IMR-90 (cell line): ENCODE results near the gene DIP2B. TPM values are rescaled to one million over a fixed set of nuclear protein-coding genes. Genes with fewer than 3 reads are reported as not detected.

Experiments
- ATAC-seq: fragments of 200-7000 bp; cut with Tn5 transposase; 2 replicates; pipeline ENCODE4 v1.9.1; 2020; ENCODE audit warnings: low read depth, mild to moderate bottlenecking, moderate library complexity
- BruUV-seq: library from RNA; stranded (reverse); fragments of 400-500 nt; replicated peaks from 2 replicates; lab custom pipeline; 2021; lab: Mats Ljungman, UMichigan
- CTCF ChIA-PET: fragments of 300-600 bp; formaldehyde crosslinking; extraction: SDS; loops from one replicate; lab custom pipeline; 2021; ENCODE audit warnings: antibody characterized with exemption; lab: Yijun Ruan, JAX
- POLR2A ChIA-PET: fragments of 300-600 bp; sonication (Branson Sonifier 250); formaldehyde crosslinking; loops from one replicate; lab custom pipeline; 2022; ENCODE audit warnings: antibody characterized with exemption; ENCODE audit not compliant: unreplicated experiment; lab: Charles Lee
- DNase-seq: peaks from one replicate; pipeline ENCODE4 v3.0.0; 2013
- H2AFZ ChIP-seq: replicated peaks from 2 replicates; pipeline ENCODE3; 2013; ENCODE audit warnings: low read length, mild to moderate bottlenecking; ENCODE audit not compliant: poor library complexity
- H2AK5ac ChIP-seq: 2 replicates; pipeline ENCODE4 v1.6.1; 2013; ENCODE audit warnings: low read depth, low read length, inconsistent platforms
- H2AK9ac ChIP-seq: replicated peaks from 2 replicates; pipeline ENCODE3; 2013; ENCODE audit warnings: mild to moderate bottlenecking, low read depth, low read length, moderate library complexity; ENCODE audit not compliant: poor library complexity
- H2BK120ac ChIP-seq: 2 replicates; pipeline ENCODE4 v1.6.1; 2013; ENCODE audit warnings: low read depth, low read length, inconsistent platforms
- H2BK15ac ChIP-seq: 3 replicates; pipeline ENCODE4 v1.6.1; 2013; ENCODE audit warnings: low read depth, low read length, inconsistent platforms
- H2BK20ac ChIP-seq: 2 replicates; pipeline ENCODE4 v1.6.1; 2013; ENCODE audit warnings: low read depth, mild to moderate bottlenecking, inconsistent platforms, low read length, moderate library complexity
- H2BK5ac ChIP-seq: 2 replicates; pipeline ENCODE4 v1.6.1; 2013; ENCODE audit warnings: mild to moderate bottlenecking, low read depth, low read length, inconsistent platforms; ENCODE audit not compliant: poor library complexity, severe bottlenecking
- H3K14ac ChIP-seq: replicated peaks from 2 replicates; pipeline ENCODE4 v1.6.1; 2013; ENCODE audit warnings: low read depth, low read length, inconsistent platforms
- H3K18ac ChIP-seq: 2 replicates; pipeline ENCODE4 v1.6.1; 2013; ENCODE audit warnings: low read depth, low read length, control low read depth
- H3K23ac ChIP-seq: 2 replicates; pipeline ENCODE4 v1.6.1; 2013; ENCODE audit warnings: low read depth, low read length, inconsistent platforms
- H3K27ac ChIP-seq: 2 replicates; pipeline ENCODE4 v1.5.1; 2013; ENCODE audit warnings: mild to moderate bottlenecking, control low read depth, low read length; ENCODE audit not compliant: insufficient read depth
- H3K27me3 ChIP-seq: 2 replicates; pipeline ENCODE4 v1.6.1; 2013; ENCODE audit warnings: low read length; ENCODE audit not compliant: control insufficient read depth, insufficient read depth
- H3K36me3 ChIP-seq: 2 replicates; pipeline ENCODE4 v1.6.1; 2013; ENCODE audit warnings: low read length, mixed read lengths; ENCODE audit not compliant: control insufficient read depth, insufficient read depth
- H3K4ac ChIP-seq: 2 replicates; pipeline ENCODE4 v1.6.1; 2013; ENCODE audit warnings: low read depth, low read length, inconsistent platforms
- H3K4me1 ChIP-seq: 2 replicates; pipeline ENCODE4 v1.6.1; 2013; ENCODE audit warnings: low read length, mixed read lengths; ENCODE audit not compliant: control insufficient read depth, insufficient read depth
- H3K4me2 ChIP-seq: 2 replicates; pipeline ENCODE4 v1.6.1; 2013; ENCODE audit warnings: low read depth, mild to moderate bottlenecking, control low read depth, low read length, moderate library complexity
- H3K4me3 ChIP-seq: 2 replicates; pipeline ENCODE4 v1.5.1; 2013; ENCODE audit warnings: low read depth, mild to moderate bottlenecking, control low read depth, low read length, moderate library complexity; ENCODE audit not compliant: insufficient read depth
- H3K56ac ChIP-seq: 2 replicates; pipeline ENCODE4 v1.6.1; 2013; ENCODE audit warnings: low read length, inconsistent platforms; ENCODE audit not compliant: insufficient read depth; ENCODE audit errors: extremely low read depth
- H3K79me1 ChIP-seq, 2 experiments: 2 replicates each; pipeline ENCODE4 v1.6.1; 2013; ENCODE audit warnings: low read length in 2 of 2, inconsistent platforms in 1 of 2, low read depth in 1 of 2
- H3K9ac ChIP-seq: 2 replicates; pipeline ENCODE4 v1.6.1; 2013; ENCODE audit warnings: low read depth, low read length, control low read depth
- H3K9me1 ChIP-seq: 2 replicates; pipeline ENCODE4 v1.6.1; 2013; ENCODE audit warnings: low read length, inconsistent platforms; ENCODE audit not compliant: insufficient read depth
- H3K9me3 ChIP-seq: 2 replicates; pipeline ENCODE4 v1.6.1; 2013; ENCODE audit warnings: low read length; ENCODE audit not compliant: control insufficient read depth, insufficient read depth
- H4K20me1 ChIP-seq: 2 replicates; pipeline ENCODE4 v1.6.1; 2013; ENCODE audit warnings: low read length, inconsistent platforms; ENCODE audit not compliant: insufficient read depth
- H4K5ac ChIP-seq: 2 replicates; pipeline ENCODE4 v1.6.1; 2013; ENCODE audit warnings: mild to moderate bottlenecking, low read depth, low read length, control low read depth
- H4K8ac ChIP-seq, 2 experiments: 2 replicates each; pipeline ENCODE4 v1.6.1; 2013; ENCODE audit warnings: low read depth in 2 of 2, low read length in 2 of 2, control low read depth in 1 of 2, inconsistent platforms in 1 of 2
- H4K91ac ChIP-seq: 2 replicates; pipeline ENCODE4 v1.6.1; 2013; ENCODE audit warnings: low read depth, low read length, inconsistent platforms; ENCODE audit not compliant: insufficient read depth
- BHLHE40 ChIP-seq: fragments of 150-350 bp; IDR thresholded peaks from 2 replicates; pipeline ENCODE4 v1.6.1; 2016; ENCODE audit warnings: mild to moderate bottlenecking, low read depth, low read length
- CEBPB ChIP-seq: IDR thresholded peaks from 2 replicates; pipeline ENCODE4 v1.6.1; 2012; ENCODE audit warnings: low read depth, low read length, improper control_type of control experiment
- ELK1 ChIP-seq: fragments of 150-350 bp; IDR thresholded peaks from 2 replicates; pipeline ENCODE4 v1.6.1; 2016; ENCODE audit warnings: low read depth, mild to moderate bottlenecking, low read length, moderate library complexity, borderline replicate concordance
- FOS ChIP-seq: fragments of 150-350 bp; IDR thresholded peaks from 2 replicates; pipeline ENCODE4 v1.6.1; 2016; ENCODE audit warnings: low read depth, low read length
- MAFK ChIP-seq: IDR thresholded peaks from 2 replicates; pipeline ENCODE4 v1.6.1; 2012; ENCODE audit warnings: low read depth, low read length, improper control_type of control experiment
- MAZ ChIP-seq: IDR thresholded peaks from 2 replicates; pipeline ENCODE4 v1.6.1; 2012; ENCODE audit warnings: low read depth, mild to moderate bottlenecking, low read length, improper control_type of control experiment, moderate library complexity, borderline replicate concordance
- MXI1 ChIP-seq: IDR thresholded peaks from 2 replicates; pipeline ENCODE4 v1.6.1; 2012; ENCODE audit warnings: low read depth, mild to moderate bottlenecking, low read length, moderate library complexity, borderline replicate concordance
- NFE2L2 ChIP-seq: fragments of 150-350 bp; IDR thresholded peaks from 2 replicates; pipeline ENCODE4 v1.6.1; 2016; ENCODE audit warnings: low read depth, mild to moderate bottlenecking, low read length
- POLR2A ChIP-seq: IDR thresholded peaks from 2 replicates; pipeline ENCODE4 v1.6.1; 2012; ENCODE audit warnings: mild to moderate bottlenecking, low read depth, low read length
- RCOR1 ChIP-seq: IDR thresholded peaks from 2 replicates; pipeline ENCODE4 v1.6.1; 2012; ENCODE audit warnings: mild to moderate bottlenecking, low read length, improper control_type of control experiment; ENCODE audit not compliant: insufficient replicate concordance
- RFX5 ChIP-seq: IDR thresholded peaks from 2 replicates; pipeline ENCODE4 v1.8.0; 2012; ENCODE audit warnings: low read depth, mild to moderate bottlenecking, low read length, moderate library complexity
- SMC3 ChIP-seq: fragments of 150-350 bp; IDR thresholded peaks from 2 replicates; pipeline ENCODE4 v1.6.1; 2016; ENCODE audit warnings: low read depth, mild to moderate bottlenecking, antibody characterized with exemption, low read length, moderate library complexity
- USF2 ChIP-seq: fragments of 150-350 bp; IDR thresholded peaks from 2 replicates; pipeline ENCODE4 v1.6.1; 2017; ENCODE audit warnings: mild to moderate bottlenecking, antibody characterized with exemption, low read length, low read depth
- WGBS, 2 experiments: methylation state at CpG; one replicate each; pipeline versions ENCODE4 v1.1.5 to v1.1.7; 2013; ENCODE audit warnings: missing lambda C conversion rate in 2 of 2; ENCODE audit not compliant: insufficient read length in 1 of 2; ENCODE audit errors: extremely low coverage in 2 of 2; 5-methylcytosine and 5-hydroxymethylcytosine counted together
- dilution Hi-C: fragments of 300-500 bp; cut with HindIII; formaldehyde crosslinking; loops from one replicate; pipeline ENCODE4 v1.14.3; 2018; ENCODE audit warnings: low sequenced_read_pairs; ENCODE audit not compliant: unreplicated experiment
- in situ Hi-C: fragments of 300-500 bp; cut with MboI; formaldehyde crosslinking; loops from 3 replicates; pipeline ENCODE4 v1.14.3; 2019; ENCODE audit warnings: low sequenced_read_pairs, inconsistent platforms, mixed read lengths
- intact Hi-C: fragments of 100-400 bp; cut with micrococcal nuclease; formaldehyde crosslinking; loops from 2 replicates; pipeline ENCODE4 v1.10.0; 2022
- polyA plus RNA-seq, 3 experiments: library from polyadenylated mRNA; depleted of rRNA; stranded (reverse); fragments of >200 nt; gene quantifications; 2 replicates each; pipeline ENCODE4 v1.2.3, GENCODE V29; 2012; ENCODE audit warnings: low replicate concordance in 1 of 3
- total RNA-seq: library from RNA; depleted of rRNA; stranded (reverse); fragments of >200 nt; gene quantifications from 2 replicates; pipeline ENCODE4 v1.2.3, GENCODE V29; 2012

DIP2B gene
- total and polyA plus RNA-seq, 2 of the 4 experiments (the other 2 are of a cell fraction), result 7.7 to 12.9 TPM

GRCh38 chr12:50507930-50508329 is 3.1 kb downstream of the DIP2B start:
- peaks cover 2% of the 10 kb centered on the region; the same call in 1 of the 2 replicates for H3K4me1 ChIP-seq
- H3K14ac ChIP-seq, result no peak overlapping the region
- H3K23ac ChIP-seq, result no peak overlapping the region
- intact Hi-C loops, result loop anchor here (5.0 kb wide), 1 partner anchor 114 kb away; no protein-coding TSS in a partner anchor
- TF ChIP-seq BHLHE40 (no peak), USF2 (no peak), RFX5 (no peak), SMC3 (no peak), FOS (no peak), NFE2L2 (no peak), RCOR1 (no peak), CEBPB (no peak), MXI1 (no peak), ELK1 (no peak), POLR2A (no peak), MAFK (no peak), MAZ (no peak)
- no peak overlapping the region for H2BK120ac ChIP-seq
- ChIA-PET POLR2A (interaction anchor here (0.6 kb wide), 1 partner anchor 256 kb away, joined by 3 read pairs; the partner anchor contains the start of gene ATF1), CTCF (interaction anchor here (0.8 to 1.7 kb wide), 4 partner anchors 13 to 130 kb away, joined by 3 to 5 read pairs (median 4); no protein-coding TSS in a partner anchor)
- H2BK15ac ChIP-seq, result no peak overlapping the region
- H2AK9ac ChIP-seq, result no peak overlapping the region
- H3K56ac ChIP-seq, result no peak overlapping the region
- no peak overlapping the region for H3K4me3 ChIP-seq
- no peaks in the 10 kb centered on the region for H3K27me3 ChIP-seq
- no peak overlapping the region for H4K5ac ChIP-seq
- dilution Hi-C loops, result no loop called here
- no peak overlapping the region for H4K91ac ChIP-seq
- peaks cover 21 to 59% of the 10 kb centered on the region in 2 experiments for H3K79me1 ChIP-seq
- DNase-seq (no peak), ATAC-seq (no peak)
- in situ Hi-C loops, result loop anchor here (5.0 to 25.0 kb wide), 2 partner anchors 129 to 854 kb away; no protein-coding TSS in a partner anchor
- H3K9ac ChIP-seq, result no peak overlapping the region
- H3K18ac ChIP-seq, result no peak overlapping the region
- no peak overlapping the region for H3K4me2 ChIP-seq
- no peak overlapping the region for H2BK20ac ChIP-seq
- no peaks in the 10 kb centered on the region; the same call in 1 of the 2 replicates for H3K36me3 ChIP-seq
- no peak overlapping the region for H2BK5ac ChIP-seq
- peaks cover 21% of the 10 kb centered on the region for H4K20me1 ChIP-seq
- H2AFZ ChIP-seq, result no peak overlapping the region
- no peak overlapping the region for H2AK5ac ChIP-seq
- H3K4ac ChIP-seq, result no peak overlapping the region
- no peaks in the 10 kb centered on the region for H3K9me1 ChIP-seq
- no peaks in the 10 kb centered on the region for H3K9me3 ChIP-seq
- WGBS, 2 experiments, result no CpG with 5 or more reads among the region's 2 CpGs
- no peak overlapping the region for H4K8ac ChIP-seq
- no TSS peak for BruUV-seq
- H3K27ac ChIP-seq, result no peak overlapping the region
